Fibroblast of peridontal ligament (primary cell): Measurements from ENCODE around the gene TBC1D10B.

ENCODE experiments used
- DNase-seq: peaks from one replicate; pipeline ENCODE4 v3.0.0-alpha.2; 2010; ENCODE audit errors: extremely low read depth

TBC1D10B gene, protein sequence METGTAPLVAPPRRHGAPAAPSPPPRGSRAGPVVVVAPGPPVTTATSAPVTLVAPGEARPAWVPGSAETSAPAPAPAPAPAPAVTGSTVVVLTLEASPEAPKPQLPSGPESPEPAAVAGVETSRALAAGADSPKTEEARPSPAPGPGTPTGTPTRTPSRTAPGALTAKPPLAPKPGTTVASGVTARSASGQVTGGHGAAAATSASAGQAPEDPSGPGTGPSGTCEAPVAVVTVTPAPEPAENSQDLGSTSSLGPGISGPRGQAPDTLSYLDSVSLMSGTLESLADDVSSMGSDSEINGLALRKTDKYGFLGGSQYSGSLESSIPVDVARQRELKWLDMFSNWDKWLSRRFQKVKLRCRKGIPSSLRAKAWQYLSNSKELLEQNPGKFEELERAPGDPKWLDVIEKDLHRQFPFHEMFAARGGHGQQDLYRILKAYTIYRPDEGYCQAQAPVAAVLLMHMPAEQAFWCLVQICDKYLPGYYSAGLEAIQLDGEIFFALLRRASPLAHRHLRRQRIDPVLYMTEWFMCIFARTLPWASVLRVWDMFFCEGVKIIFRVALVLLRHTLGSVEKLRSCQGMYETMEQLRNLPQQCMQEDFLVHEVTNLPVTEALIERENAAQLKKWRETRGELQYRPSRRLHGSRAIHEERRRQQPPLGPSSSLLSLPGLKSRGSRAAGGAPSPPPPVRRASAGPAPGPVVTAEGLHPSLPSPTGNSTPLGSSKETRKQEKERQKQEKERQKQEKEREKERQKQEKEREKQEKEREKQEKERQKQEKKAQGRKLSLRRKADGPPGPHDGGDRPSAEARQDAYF

DNA sequence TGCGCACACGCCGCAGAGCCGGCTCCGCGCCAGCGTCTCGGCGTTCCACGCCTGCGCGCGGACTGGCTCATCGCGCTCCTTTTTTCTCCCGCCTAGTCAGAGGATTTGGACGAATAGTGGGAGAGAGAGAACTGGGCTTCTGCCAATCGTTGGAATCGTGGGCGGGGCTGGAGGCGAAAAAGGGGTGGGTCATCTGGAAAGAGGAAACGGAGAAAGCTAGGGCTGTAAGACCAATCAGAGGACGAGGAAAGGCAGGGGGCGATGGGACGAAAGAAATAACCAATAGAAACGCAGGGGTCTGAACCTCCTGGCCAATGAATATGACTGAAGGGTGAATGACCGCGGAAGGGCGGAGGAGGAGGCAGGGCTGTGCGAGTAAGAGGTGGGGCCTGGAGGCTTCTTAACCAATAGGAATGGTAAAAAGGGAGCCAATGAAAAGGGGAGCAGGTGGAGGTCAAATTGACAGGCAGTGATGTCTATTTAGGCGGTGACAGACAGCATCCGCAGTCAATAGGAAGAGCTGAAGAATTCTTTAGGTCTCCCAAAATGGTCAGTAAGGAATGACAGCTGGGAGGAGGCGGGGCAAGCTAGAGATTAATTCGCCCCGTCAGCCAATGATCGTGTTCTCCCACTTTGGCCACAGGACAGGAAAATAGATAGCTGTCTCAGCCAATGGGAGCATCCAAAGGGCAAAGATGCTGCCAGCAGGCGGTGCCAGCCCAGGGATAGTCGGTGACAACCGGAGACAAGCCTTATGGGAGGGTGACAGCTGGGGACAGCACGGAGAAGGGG is at the start of gene TBC1D10B:
Gene TBC1D10B, minus strand, starts transcription at position 39 of the 792 bp plus-strand sequence. CDS start 311 bp downstream, outside the sequence.
- DNase-seq, result peak; percentile 100

DNA sequence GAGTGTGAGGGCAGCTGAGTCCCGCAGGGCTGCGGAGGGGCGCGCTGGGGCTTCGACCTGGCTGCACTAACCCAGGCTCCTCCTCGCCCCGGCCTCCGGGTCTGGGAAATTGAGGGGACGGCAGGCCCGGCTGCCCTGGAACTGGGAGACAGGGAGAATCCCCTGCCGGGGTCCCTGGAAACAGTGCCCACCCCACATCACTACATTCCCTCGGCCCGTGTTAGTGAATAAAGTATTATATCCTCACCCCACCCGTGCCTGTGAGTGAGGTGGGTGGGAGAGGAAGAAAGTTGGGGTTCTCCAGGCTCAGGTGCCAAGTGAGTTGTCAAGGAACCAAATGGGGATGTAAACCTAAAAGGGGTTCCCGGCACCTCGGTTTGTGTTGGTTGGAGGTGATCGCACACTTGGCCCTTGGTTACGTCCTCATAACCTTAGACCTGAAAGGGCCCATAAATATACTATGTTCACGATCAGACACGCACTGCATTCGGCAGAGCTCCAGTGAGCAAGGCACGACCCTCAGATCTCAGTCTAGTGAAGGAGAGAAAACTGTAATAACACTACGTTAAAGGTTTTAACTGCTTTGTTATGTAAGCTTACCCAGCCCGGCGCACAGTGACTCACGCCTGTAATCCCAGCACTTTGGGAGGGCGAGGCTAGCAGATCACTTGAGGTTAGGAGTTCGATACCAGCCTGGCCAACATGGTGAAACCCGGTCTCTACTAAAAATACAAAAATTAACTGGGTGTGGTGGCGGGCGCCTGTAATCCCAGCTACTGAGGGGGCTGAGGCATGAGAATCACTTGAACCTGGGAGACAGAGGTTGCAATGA is 48.3 kb upstream of the TBC1D10B start:
- no peak for DNase-seq

DNA sequence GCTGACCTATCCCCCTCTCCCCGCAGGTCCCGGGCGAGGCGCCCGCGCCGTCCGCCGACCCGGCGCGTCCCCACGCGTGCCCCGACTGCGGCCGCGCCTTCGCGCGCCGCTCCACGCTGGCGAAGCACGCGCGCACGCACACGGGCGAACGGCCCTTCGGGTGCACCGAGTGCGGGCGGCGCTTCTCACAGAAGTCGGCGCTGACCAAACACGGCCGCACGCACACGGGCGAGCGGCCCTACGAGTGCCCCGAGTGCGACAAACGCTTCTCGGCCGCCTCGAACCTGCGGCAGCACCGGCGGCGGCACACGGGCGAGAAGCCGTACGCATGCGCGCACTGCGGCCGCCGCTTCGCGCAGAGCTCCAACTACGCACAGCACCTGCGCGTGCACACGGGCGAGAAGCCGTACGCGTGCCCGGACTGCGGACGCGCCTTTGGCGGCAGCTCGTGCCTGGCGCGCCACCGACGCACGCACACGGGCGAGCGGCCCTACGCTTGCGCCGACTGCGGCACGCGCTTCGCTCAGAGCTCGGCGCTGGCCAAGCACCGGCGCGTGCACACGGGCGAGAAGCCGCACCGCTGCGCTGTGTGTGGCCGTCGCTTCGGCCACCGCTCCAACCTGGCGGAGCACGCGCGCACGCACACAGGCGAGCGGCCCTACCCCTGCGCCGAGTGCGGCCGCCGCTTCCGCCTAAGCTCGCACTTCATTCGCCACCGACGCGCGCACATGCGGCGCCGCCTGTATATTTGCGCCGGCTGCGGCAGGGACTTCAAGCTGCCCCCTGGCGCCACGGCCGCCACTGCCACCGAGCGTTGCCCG is 47.4 kb upstream of the TBC1D10B start:
- DNase-seq, result peak; percentile 78

DNA sequence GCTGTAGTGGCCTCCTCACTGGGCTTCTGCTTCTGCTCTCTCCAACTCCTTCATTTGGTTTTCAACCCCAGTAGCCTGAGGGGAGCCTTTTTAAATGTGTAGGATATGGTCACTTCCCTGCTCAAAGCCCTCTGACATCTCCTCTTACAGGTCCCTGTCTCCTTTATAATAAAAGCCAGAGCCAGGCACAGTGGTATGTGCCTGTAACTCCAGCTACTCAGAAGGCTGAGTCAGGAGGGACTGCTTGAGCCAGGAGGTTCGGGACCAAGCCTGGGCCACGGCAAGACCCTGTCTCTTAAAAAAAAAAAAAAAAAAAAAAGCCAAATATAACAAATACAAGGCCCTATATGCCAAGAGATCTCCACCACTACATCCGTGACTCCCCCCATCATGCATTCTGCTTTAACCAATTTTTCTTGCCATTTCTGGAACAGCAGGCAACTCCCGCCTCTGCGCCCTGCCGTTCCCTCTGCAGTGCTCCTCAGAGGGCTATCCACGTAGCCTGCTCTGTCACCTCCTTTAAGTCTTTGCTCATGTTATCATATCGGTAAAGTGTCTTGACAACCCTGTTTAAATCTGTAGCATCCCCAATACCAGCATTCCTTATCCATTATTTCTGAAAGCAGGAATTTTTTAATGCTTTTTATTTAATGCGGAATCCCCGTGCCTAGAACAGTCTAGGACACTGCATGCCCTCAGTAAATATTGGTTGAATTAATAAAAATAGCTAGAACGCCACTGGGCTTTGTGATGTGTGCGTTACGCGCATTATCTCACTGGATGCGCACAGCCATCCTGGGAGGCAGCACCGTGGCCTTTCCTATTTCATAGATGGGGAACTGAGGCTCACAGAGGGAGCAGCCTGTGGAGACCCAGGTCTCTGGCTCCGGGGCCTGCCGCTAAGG is 46.6 kb upstream of the TBC1D10B start:
- DNase-seq, result no peak

DNA sequence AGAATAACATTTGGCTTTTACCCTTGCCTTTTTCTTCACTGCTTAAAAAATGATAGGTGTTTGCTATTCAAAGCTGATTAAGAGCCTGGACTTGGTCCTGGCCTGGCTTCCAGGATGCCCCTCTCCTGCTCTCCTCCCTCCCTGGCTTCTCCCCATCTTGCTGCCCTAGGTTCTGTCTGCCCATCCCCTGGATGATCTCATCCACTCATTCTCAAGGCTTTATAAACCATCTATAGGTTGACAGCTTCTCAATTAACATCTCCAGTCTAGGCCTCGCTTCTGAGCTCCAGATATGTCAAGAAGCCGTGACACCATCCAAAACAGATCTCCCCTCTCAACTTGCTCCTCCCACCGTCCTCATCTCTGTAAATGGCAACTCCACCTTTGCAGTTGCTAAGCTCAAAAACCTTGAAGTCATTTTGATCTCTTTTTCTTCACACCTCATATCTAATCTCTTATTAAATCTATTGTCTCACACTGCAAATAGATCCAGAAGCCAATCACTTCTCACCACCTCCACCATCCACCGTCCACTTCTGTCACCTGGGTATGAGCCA is 45.8 kb upstream of the TBC1D10B start:
- DNase-seq, result no peak

DNA sequence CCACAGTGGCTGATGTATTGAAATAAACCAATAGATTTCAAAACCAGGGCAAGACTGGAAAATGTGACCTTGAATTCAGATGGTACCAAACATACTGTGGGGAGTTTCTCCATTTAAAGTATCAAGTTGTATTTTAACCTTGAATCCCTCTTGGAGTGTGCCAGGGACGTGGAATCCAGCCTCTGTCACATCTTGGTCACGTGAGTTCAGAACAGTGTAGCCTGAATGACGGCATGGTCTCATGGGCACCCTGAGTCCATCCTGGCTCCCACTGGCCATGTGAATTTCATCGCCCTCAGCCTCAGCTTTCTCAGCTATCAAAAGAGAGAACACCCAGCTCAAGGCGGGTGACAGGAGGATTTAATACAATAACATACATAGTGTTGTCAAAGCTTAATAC is 43.9 kb upstream of the TBC1D10B start:
- no peak for DNase-seq

DNA sequence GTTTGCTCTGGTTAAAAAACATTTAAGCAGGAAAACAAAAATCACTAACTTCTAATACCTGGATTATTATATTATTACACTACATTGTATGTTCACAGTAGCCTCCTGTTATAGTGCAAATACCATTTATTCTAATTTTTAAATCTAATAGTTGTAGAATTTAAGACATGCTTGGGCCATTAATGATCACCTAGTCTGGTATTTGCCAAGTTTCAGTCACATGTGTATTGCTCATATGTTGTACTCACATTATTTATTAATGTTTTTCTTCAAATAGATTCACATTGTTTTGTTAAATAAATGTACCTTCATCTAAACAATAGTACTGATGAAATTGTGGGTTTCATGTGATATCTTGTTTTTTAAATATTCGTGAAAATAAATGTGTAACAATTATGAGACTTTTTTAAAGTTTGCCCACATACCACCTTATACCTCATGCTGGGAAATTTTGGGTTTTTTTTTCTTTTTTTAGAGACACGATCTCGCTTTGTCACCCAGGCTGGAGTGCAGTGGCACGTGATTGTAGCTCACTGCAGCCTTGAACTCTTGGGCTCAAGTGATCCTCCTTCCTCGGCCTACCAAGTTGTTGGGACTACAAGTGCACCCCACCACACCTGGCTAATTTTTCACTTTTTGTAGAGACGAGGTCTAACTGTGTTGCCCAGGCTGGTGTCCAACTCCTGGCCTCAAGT is 43.0 kb upstream of the TBC1D10B start:
- DNase-seq, result no peak

DNA sequence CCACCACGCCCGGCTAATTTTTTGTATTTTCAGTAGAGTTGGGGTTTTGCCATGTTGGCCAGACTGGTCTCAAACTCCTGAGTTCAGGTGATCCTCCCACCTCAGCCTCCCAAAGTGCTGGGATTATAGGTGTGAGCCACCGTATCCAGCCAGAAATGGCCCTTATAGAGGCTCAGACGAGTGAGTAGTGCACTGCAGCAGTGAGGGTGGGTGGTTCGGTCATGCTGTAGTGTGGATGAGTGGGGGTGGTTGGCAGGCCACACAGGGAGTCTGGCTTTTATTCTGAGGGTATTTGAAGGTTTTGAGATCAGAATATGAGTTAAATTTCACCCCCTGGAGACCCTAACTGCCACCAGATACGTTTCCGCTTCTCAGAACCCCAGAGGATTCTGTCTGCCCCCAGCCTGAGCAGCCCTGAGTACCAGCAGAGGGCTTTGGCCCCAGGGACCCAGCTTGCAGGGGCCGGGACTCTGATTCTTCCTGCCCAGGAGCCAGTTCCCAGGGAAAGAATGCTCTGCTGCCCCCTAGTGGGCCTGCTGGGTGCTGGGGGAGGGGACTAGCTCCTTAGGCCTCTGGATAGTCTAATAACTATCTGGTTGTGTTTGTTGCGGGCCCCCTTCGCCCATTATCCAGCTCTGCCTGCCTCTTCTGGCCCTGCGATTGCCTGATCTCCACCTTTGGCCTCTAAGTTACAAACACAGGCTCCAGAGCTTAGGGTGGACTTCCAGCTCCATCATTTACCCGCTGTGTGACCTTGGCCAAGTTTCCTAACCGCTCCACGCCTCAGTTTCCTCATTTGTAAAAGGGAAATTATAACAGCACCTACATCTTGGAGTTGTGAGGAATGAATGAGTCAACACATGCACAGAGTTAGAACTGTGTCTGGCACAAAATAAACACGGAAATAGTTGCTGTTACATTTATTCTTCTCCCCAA is 39.1 kb upstream of the TBC1D10B start:
- peak; percentile 84 for DNase-seq

DNA sequence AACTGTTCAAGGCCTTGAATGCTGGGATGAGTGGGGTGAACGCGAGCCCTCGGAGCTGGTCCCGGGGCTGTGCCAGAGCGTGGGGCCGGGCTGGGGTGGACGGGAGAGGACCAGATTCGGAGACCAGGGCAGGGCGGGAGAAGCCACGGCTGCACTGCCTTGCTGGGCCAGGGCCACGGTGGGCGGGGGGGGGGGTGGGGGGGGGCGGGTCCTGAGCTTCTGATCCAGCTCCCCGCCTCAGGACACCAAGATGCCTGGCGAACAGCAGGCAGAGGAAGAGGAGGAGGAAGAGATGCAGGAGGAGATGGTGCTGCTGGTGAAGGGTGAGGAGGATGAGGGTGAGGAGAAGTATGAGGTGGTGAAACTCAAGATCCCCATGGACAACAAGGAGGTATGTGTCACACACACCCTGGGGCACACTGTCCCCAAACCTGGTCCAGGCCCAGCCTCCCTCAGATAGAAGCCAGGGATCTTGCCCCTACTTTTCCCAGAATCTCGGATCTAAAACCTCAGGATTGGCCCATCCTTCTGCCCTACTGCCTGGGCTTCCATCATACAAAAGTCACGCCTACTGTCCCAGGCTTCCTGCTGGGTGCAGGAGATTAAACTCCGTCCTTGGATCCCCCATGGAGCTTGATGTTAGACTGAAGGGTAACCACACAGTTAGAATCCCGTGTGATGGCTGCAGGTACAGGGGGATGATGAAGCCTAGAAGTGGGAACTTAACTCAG is 37.7 kb upstream of the TBC1D10B start:
- DNase-seq, result no peak

DNA sequence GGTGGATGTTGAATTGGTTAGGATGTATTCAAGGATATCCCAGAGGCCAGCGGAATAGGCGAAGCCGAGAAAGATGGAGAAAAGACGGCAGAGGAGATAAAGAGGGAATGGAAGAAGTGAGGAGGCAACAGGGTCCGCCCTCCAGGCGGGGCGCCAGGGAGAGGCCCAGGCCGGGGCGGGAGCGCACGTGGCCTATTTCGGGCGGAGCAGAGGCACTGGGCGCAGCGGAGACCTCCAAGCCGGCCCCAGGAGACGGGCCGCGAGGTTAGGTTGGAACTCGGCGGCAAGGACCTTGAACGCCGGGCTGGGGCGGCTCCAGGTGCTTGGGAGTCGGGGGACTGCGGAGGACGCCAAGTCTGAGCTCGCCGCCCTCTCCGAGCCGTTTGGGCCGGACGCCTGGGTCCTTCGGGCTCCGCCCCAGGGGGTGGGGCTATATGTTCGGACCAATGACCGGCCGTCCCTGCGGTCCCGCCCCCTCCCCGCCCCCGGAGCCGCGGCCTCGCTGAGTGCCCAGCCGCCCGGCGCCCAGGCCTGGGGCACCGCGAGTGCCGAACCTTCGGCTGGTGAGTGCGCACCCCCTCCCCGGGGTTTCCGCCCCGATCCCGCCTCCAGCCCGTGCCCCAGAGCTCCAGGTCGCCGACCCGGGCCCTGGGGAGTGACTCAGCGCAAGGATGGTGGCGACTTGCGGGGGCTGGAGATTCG is 37.0 kb upstream of the TBC1D10B start, which contains the start of gene ZNF771:
Gene ZNF771, plus strand, starts transcription at position 505 of the 702 bp plus-strand sequence. CDS start 448 bp downstream, outside the sequence.
- peak; percentile 81 for DNase-seq

DNA sequence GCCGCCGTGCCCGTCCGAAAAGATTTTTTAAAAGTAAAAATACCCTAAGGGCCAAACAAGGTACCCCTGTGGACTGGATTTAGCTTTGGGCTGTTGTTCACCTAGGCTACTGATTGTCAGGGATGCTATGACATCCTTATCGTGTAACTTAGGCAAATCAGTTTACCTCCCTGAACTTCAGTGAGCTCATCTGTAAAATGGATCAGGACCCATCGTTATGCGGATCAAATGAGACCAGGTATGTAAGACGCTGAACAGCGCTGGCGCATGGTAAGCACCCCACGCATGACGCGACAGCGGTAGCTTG is 36.5 kb upstream of the TBC1D10B start:
- no peak for DNase-seq

DNA sequence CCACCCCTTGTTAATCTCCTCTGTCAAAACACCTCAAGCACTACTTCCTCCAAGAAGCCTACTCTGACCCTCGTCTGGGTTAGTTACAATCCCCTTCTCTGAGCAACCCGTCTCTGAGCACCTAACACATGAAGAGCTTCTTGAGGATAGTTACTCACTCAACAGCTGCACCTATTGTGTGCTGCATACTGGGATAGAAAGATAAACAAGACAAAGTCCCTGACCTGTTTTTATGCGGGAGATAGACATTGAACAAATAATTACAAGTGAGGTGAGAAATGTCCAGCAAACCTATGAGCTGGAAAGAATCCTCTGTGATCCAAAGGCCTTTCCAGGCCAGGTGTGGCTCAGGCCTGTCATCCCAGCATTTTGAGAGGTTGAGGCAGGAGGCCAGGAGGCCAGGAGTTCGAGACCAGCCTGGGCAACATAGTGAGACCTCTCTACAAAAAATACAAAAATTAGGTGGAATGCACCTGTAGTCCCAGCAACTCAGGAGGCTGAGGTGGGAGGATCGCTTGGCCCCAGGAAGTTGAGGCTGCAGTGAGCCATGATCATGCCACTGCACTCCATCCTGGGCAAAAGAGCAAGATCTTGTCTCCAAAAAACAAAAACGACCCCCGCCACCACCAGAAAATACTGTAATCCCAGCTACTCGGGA is 31.6 kb upstream of the TBC1D10B start:
- DNase-seq, result no peak

DNA sequence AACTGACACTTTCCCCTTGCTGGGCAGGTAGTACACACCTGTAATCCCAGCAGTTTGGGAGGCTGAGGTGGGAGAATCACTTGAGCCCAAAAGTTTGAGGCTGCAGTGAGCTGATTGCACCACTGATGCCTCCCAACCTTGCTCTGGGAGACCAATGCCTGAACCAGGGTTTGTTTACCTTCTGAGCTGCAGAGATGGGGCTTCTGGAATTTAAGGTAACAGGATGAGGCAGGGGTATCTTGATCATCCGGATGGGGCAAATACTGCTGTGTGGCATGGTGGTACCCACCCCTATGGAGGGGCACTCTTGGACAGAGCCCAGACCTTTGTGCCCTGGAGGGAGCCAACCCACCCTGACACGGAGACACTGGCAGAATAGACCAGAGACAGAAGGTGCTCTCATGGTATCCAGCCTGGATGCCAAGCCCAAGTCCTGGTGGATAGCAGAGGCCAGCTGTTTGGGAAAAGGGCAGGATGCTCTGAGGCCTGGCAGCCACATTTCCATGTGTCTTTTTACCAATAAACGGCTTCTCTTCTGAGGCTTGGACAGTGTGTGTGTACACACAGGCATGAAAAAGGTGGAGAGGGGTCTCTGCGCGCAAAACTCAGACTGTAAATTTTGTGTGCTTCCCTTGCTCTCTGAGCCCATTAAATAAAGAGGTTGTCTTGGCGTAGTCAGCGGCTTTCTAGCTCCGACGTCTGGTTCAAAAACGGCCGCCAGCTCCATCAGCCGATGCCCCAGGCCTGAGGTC is 29.3 kb upstream of the TBC1D10B start:
- DNase-seq, result no peak

DNA sequence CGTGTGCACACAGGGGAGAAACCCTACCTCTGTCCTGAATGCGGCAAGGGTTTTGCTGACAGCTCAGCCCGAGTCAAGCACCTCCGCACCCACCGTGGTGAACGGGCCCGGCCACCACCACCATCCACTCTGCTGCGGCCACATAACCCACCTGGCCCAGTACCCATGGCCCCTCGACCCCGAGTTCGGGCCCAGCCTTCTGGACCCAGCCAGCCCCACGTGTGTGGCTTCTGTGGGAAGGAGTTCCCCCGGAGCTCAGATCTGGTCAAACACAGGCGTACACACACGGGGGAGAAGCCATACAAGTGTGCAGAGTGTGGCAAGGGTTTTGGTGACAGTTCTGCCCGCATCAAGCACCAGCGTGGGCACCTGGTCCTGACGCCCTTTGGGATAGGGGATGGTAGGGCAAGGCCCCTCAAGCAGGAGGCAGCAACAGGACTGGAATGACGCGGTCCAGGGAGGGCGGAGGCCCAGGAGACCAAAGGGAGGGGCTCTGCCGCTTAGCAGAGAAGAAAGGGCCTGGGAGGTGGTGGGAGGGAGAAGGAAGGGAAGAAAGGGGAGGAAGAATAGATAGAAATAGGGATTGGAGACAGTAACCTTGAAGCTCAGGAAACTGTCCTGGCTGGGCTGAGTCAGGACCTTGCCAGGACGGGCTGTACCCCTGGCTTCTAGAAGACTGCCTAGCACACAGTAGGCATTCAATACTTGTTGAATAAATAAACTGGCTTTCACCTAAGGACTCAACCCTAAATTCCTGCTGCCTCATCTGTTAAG is 28.6 kb upstream of the TBC1D10B start:
- DNase-seq, result no peak
